Subcutaneous adipose tissue (tissue), 4 donors: ENCODE measurements around the gene SPECC1L. TPM values are rescaled to one million over a fixed set of nuclear protein-coding genes. Genes with fewer than 3 reads are reported as not detected.

Experiments used
- total RNA-seq, 4 donors: library from RNA; depleted of rRNA; stranded (reverse); fragments of >200 nt; gene quantifications; one replicate each; pipeline ENCODE4 v1.1.0, GENCODE V29; 2016

SPECC1L gene
- total RNA-seq, 4 donors from 2014 or later: 30.8 to 44.3 (median 38.4) TPM

Other genes with a start within 250 kb of the SPECC1L start
- 1 to 10 TPM in 3 of 4 donors, under 1 TPM in 1; 0.82 to 2.4 (median 2.0) TPM for gene SUSD2, start 89.3 kb upstream of the SPECC1L start, total RNA-seq
- 100 to 1,000 TPM in 1 of 4 donors, 10 to 100 TPM in 3; 55.9 to 111 (median 64.6) TPM for gene GGT5, start 25.7 kb upstream of the SPECC1L start, total RNA-seq
- 1 to 10 TPM in 3 of 4 donors, under 1 TPM in 1; 0.88 to 4.7 (median 2.2) TPM for gene ADORA2A, start 156.8 kb downstream of the SPECC1L start, total RNA-seq
- under 1 TPM in 2 of 4 donors, not detected in 2; 0.44 to 0.57 TPM for gene UPB1, start 224.5 kb downstream of the SPECC1L start, total RNA-seq